HG03442 (cell line): ENCODE data around the gene ETV3L.

Experiments used
- ATAC-seq: cut with Tn5 transposase; IDR thresholded peaks from one replicate; pipeline ENCODE4 v1.9.1; 2021; ENCODE audit warnings: mild to moderate bottlenecking, moderate library complexity; ENCODE audit not compliant: unreplicated experiment

The ETV3L gene

DNA sequence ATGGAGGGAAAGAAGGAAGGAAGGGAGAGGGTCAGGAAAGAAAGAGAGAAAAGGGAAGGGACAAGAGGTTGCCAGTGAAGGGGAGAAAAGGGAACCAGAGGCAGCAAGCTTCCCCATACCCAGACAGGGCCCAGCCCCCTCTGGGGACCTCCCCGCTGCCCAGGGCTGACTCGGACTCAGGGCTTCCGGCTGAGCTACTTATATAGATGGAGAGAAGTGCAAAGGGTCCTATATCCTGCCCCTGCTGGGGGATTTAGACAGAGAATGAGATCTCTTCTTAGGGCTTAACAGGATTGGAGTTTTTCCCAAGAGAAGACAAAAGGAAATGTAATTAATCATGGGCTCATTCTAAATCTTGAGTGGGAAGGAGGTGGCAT lies at the start of gene ETV3L:
TSS of gene ETV3L (minus strand) at position 176 of the 377 bp plus-strand sequence. CDS start 285 bp downstream, outside the sequence.
- ATAC-seq, result no peak

- no peak for ATAC-seq
Measured at GRCh38 chr1:157147906-157148700, 48.5 kb upstream of the ETV3L start.

- no peak for ATAC-seq
Measured at GRCh38 chr1:157147037-157147436, 47.4 kb upstream of the ETV3L start.

DNA sequence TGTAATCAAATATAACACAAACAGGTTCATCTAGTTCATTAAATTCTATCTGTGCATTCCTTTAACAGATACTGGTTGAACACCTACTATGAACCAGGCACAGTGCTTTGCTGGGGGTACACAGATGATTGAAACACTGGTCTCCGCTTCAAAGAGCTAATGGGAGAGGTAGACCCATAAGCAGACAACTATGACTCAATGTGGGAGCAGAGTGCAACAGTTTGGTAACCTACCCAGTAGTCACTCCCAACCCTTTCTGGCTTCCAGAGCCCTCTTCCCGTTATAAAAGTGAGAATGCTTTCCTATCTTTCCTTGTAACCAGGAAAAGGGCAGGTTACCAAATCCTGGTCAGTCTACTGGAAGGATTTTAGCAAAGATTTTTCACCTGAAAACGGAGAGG lies 46.6 kb upstream of the ETV3L start:
- ATAC-seq, result no peak

GRCh38 chr1:157145076-157145475 lies 45.5 kb upstream of the ETV3L start:
- no peak for ATAC-seq

GRCh38 chr1:157144509-157144908 lies 44.9 kb upstream of the ETV3L start:
- no peak for ATAC-seq

- no peak for ATAC-seq
Measured at GRCh38 chr1:157142765-157143423, 43.3 kb upstream of the ETV3L start.

- ATAC-seq, result no peak
Measured at GRCh38 chr1:157142201-157142600, 42.6 kb upstream of the ETV3L start.

- no peak for ATAC-seq
Measured at GRCh38 chr1:157141212-157141855, 41.7 kb upstream of the ETV3L start.

DNA sequence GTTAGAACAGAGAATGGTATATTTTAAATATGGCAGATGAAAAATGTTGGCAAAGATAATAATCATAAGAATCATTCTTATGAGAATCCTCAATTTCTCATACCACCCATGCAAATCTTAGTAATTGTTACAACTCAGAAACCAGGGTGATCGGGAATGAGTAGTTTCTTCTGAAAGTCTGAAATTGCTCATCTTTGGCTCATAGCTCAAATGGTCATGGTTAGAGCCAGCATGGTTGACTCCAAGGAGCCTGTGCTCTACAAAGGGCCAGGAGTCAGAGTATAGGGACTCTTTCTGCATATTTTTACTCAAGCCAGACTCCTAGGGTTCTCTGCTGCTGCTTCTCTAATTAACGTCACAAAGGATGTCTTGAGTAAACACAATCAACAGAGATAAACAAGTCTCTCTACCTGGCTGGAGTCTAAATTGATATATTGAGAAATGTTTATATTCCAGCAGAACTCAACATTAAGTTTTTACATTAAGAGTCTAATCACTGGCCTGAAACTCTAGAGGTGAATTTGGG lies 40.5 kb upstream of the ETV3L start:
- ATAC-seq, result no peak

- no peak for ATAC-seq
Measured at GRCh38 chr1:157139052-157139715, 39.6 kb upstream of the ETV3L start.

GRCh38 chr1:157138220-157139051 lies 38.8 kb upstream of the ETV3L start, which contains the start of gene ETV3:
TSS of gene ETV3 (minus strand) at chr1:157138395. CDS start at chr1:157136352, 2,043 bp downstream.
- ATAC-seq, result peak; percentile 83

GRCh38 chr1:157137408-157138219 lies 38.0 kb upstream of the ETV3L start:
- peak; percentile 2 for ATAC-seq

DNA sequence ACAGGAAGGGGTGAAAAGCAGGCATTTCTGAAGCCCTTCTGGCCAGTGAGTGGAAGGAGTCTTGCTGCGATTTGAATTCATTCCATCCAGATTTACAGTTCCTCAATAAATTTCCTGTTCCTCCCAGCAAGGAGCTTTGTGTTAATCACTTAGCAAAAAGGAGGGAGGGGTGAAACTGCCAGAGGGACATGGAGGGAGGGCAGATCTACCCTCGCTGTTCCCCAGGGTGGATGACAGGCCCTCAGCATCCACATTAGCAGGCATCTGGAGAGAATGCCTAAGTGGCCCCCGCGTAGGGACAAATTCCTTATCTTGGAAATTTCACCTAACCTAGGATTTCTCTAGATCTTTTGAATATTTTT lies 37.4 kb upstream of the ETV3L start:
- ATAC-seq, result no peak

- no peak for ATAC-seq
Measured at GRCh38 chr1:157136133-157136532, 36.5 kb upstream of the ETV3L start.

DNA sequence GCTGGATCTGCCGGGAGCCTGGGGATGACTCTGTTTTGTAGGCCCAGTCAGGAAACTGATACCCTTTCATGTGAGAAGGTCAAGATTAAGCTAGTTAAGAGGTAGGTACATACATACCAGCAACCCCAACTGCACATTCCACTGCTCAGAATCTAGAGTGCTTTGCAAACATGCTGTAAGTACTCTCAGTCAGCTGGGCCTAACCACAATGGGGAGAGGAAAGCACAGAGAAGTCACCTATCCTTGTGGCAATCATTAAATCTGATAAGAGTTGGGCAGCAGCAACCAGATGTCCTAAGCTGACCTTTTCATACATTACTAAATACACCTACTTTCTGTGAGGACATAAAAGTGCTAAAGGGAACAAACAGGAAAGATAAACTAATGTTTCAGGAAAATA lies 36.0 kb upstream of the ETV3L start:
- ATAC-seq, result no peak

- no peak for ATAC-seq
Measured at GRCh38 chr1:157135070-157135469, 35.5 kb upstream of the ETV3L start.

DNA sequence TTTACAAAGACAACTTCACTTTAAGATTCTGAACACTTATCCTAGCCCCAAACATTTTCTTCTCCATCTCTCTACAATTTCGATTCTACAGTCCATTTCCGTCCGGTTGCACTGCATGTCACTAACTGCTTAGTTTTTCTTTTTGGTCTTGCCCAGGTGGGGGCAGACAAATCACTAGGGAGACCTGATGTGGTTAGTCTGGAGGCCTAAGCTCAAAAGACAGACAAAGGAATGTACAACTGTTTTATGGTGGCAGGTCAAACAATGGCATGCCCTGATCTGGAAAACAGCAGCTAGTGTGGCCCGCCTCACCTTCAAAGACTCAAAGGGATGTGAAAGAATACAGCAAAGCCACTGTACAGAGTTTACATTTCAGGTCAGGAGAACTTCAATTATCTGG lies 34.8 kb upstream of the ETV3L start:
- ATAC-seq, result no peak

DNA sequence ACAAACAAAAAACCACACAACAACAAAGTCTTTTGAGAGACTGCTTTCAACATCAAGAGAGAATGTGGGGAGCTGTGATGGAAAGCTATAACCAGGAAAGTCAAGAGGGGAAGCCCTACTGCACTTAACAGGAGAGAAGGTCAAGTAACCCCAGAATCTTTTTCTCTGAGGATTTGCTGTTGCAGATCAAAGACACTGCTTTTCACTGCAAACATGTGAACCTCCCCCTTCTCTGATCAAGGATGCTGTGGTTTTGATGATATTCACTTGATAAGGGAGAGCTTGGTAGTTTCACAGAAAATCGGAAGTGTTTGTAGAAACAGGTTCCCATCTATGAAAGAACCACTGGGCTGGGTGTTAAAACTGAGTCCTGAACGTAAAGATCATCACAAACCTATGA lies 33.8 kb upstream of the ETV3L start:
- no peak for ATAC-seq
